ENCODE measurements around the gene SYNPR.
"Not testable (repeated sequence)": the region's sequence is repeated elsewhere in the genome, so short reads cannot be mapped to it uniquely, and the experiment has no call there.

Gene SYNPR

GRCh38 chr3:63278171-63279004 lies at the start of gene SYNPR:
SYNPR (plus strand) TSS chr3:63278308.
- peak in 2 of 3 experiments; percentile 48 to 49 for DNase-seq

- peak; percentile 44 to 79 (median 75) for DNase-seq
Observed at GRCh38 chr3:63228677-63229076, 49.4 kb upstream of the SYNPR start.

- DNase-seq: no peak
Observed at GRCh38 chr3:63230146-63230545, 48.0 kb upstream of the SYNPR start.

- no peak for DNase-seq
Observed at GRCh38 chr3:63231643-63232042, 46.5 kb upstream of the SYNPR start.

GRCh38 chr3:63232764-63233396 lies 45.2 kb upstream of the SYNPR start:
- peak in 2 of 3 experiments; percentile 4 to 26 for DNase-seq

GRCh38 chr3:63240381-63240902 lies 37.7 kb upstream of the SYNPR start:
- DNase-seq: no peak

- DNase-seq: no peak
Observed at GRCh38 chr3:63242124-63242523, 36.0 kb upstream of the SYNPR start.

- no peak for DNase-seq
Observed at GRCh38 chr3:63244486-63244885, 33.6 kb upstream of the SYNPR start.

- no peak for DNase-seq
Observed at GRCh38 chr3:63245726-63246241, 32.3 kb upstream of the SYNPR start.

- no peak for DNase-seq
Observed at GRCh38 chr3:63248015-63248414, 30.1 kb upstream of the SYNPR start.

GRCh38 chr3:63251499-63251898 lies 26.6 kb upstream of the SYNPR start:
- no peak for DNase-seq

- DNase-seq: not testable (repeated sequence)
Observed at GRCh38 chr3:63255819-63256218, 22.3 kb upstream of the SYNPR start.

- no peak for DNase-seq
Observed at GRCh38 chr3:63264716-63265115, 13.4 kb upstream of the SYNPR start.

GRCh38 chr3:63274359-63274758 lies 3.7 kb upstream of the SYNPR start:
- DNase-seq: no peak

- peak in 2 of 3 experiments; percentile 32 to 57 for DNase-seq
Observed at GRCh38 chr3:63279005-63279841, 1.1 kb downstream of the SYNPR start.

GRCh38 chr3:63287610-63288009 lies 9.5 kb downstream of the SYNPR start:
- no peak for DNase-seq

GRCh38 chr3:63290686-63291085 lies 12.6 kb downstream of the SYNPR start:
- no peak for DNase-seq

GRCh38 chr3:63294332-63294731 lies 16.2 kb downstream of the SYNPR start:
- no peak for DNase-seq

GRCh38 chr3:63295356-63295755 lies 17.2 kb downstream of the SYNPR start:
- no peak for DNase-seq

GRCh38 chr3:63295806-63296205 lies 17.7 kb downstream of the SYNPR start:
- no peak for DNase-seq

- DNase-seq: no peak
Observed at GRCh38 chr3:63296249-63296648, 18.1 kb downstream of the SYNPR start.

- peak in 1 of 3 experiments; percentile 2 for DNase-seq
Observed at GRCh38 chr3:63303238-63303637, 25.1 kb downstream of the SYNPR start.

GRCh38 chr3:63304421-63304820 lies 26.3 kb downstream of the SYNPR start:
- no peak for DNase-seq

All from NCI-H1417 (cell line).